ENCODE data around the gene SLIT3. TPM values are rescaled to one million over a fixed set of nuclear protein-coding genes. Genes with fewer than 3 reads are reported as not detected.
A peak's percentile ranks its signal among the peaks of the same experiment; 100 is the strongest.

The SLIT3 gene
- total RNA-seq, 1 donor from 2014 or later = 40.2 TPM

DNA sequence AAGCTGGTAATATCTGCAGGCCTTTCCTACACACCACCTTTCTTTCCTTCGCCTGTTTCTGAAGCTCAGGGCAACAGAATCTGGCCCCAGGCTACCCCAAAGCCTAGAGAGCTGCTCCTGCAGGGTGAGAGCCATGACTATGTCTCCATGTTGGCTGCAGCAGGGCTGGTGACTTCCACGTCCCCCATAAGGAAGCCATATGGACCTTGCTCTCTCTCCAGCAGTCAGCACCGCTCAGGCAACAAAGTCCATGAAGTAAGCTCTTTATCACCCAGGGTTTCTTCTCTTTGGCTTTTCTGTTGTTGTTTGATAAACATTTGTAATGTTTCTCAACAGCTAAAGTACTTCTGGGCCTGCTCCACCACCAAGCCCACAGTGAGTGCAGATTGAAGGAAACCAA lies 125.2 kb downstream of the SLIT3 start:
- DNase-seq (ENCODE audit: low spot score) = no peak

DNA sequence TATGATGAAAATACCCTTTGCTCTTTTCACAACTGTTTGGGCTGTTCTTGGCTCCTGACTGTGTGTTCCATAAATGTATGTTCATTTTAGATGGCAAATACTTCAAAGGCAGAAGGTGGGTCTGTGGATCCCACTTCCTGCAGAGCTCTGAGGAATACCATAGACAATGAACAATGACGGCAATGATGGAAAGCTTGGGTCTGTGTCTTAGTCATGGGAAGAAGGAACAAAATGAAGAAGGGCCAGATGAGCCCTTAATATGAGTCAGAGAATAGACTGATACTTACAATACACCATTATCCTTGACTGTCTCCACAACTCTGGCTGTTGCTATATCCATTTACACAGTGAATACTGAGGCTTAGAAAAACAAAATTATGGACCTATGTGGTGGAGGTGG lies 126.0 kb downstream of the SLIT3 start:
- no peak for DNase-seq (ENCODE audit: low spot score)

DNA sequence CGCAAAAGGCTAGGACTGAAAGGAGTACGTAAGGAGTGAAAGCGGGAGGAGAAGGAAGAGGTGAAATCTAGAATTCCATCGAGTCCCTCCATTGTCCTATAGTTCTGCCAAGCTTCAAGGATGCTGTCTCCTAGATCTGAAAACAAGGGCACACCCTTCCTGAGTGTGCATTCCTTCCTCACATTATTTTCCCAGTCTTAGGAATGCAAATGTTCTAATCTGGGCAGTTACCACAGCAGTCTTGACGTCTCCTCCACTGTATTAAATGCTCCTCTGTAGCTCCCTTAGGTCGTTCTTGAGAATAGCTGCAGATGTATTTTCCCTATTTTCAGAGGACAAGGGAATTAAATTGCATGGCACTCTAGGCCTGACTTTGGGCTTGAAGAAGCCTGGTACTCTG lies 127.6 kb downstream of the SLIT3 start:
- DNase-seq (ENCODE audit: low spot score) = no peak

DNA sequence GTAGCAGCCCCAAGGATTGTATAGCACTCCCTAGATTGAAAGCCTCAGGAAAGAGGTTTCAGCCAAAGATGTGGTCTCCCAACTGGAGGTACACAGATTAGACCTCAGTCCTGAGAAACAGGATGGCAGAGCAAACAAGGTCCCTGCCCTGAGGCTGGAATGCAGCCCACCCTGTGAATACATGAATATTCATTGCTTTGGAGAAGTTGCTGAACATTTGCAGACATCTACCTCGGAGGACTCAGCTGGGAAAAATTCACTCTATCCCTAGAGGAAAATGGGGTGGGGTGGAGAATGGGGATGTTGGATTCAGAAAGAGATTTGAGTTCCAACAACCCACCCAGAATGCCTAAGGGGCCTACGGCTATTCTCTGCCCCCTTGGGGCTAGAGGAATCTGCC lies 129.4 kb downstream of the SLIT3 start:
- DNase-seq (ENCODE audit: low spot score) = no peak

DNA sequence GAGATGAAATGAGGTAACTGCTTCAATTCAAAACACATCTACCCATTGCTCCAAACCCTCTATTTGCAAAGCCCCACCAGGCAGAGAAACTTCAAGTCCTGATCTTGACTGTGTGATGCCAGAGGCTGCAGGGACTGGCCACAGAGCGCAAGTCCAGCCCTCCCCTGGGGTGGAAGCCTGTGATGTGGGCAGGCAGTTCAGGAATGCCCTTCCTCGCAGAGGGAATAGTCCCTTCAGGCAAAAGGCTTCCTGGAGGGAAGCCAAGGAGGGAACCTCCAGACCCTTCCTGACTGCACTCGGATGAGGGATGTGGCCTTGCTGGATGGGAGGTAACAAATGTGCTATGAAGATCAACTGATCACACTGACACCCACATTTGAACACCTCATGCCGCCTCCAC lies 131.2 kb downstream of the SLIT3 start:
- no peak for DNase-seq (ENCODE audit: low spot score)

- no peak for DNase-seq (ENCODE audit: low spot score)
These were observed 132.7 kb downstream of the SLIT3 start for GRCh38 chr5:169168280-169168679.

DNA sequence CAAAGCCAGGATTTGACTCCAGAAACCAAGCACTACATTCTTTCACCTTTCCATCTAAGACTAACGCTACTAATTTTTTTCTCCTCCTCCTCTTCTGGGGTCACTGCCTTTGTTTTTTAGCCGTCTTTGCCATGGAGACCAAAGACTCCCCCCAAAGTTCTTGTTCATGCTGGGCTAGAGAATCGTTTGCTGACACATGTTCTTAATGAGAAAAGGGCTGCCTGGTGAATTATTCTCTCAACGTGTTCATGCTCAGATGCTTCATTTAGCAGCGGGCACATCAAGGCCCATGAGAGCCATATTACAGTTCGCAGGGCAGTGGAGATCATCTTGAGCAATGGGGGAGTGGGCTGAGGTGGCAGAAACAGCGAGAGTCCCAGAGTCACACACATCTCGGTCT lies 134.9 kb downstream of the SLIT3 start:
- no peak for DNase-seq (ENCODE audit: low spot score)

- no peak for DNase-seq (ENCODE audit: low spot score)
These were observed 135.9 kb downstream of the SLIT3 start for GRCh38 chr5:169165052-169165451.

GRCh38 chr5:169164481-169164925 lies 136.4 kb downstream of the SLIT3 start:
- no peak for DNase-seq (ENCODE audit: low spot score)

DNA sequence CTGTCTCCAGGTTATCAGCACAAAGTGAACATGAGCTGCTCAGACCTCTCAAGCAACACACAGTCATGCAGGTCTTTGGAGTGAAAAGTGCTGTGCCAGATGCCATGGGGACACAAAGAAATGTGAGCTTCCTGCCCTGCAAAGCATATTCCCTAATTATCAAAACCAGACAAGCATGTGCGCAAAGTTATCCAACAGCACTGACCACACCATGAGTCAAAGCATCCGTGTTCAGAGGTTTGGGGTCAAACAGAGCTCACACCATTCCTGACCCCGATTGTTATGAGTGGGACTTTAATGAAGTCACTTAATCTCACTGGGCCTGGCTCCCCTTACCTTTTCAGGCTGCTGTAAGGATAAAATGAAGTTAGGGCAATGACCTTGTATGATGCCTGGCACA lies 138.5 kb downstream of the SLIT3 start:
- no peak for DNase-seq (ENCODE audit: low spot score)

DNA sequence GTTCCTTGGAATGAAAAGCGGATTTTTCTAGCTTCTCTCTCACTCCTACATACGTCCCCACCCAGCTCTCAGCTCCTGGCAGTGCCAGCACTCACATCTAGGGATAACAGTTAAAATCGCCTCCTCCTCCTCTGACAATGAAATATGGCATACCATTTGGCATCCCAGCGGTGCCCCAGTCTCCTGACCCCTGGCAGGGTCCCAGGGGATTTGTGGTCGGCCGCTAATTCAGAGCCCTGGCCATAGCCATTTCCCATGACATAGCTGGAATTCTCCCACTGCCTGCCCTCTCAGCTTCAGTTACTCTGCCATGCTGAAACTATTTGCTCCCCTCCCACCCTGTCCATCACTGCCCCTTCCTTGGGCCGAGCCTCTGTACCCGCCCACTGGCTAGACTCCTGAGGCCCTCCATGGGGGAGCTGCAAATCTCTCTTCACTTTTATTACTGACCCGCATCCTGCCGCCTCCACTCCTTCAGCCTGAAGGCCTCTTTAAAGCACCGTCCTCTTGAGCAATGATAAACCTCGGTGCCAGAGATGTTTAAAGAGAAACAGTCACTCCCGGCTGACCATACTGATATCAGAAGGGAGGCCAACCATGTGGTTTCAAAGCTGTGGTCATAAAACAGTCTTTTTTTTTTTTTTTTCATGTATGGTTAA lies 139.8 kb downstream of the SLIT3 start:
- DNase-seq (ENCODE audit: low spot score) = peak; percentile 47

DNA sequence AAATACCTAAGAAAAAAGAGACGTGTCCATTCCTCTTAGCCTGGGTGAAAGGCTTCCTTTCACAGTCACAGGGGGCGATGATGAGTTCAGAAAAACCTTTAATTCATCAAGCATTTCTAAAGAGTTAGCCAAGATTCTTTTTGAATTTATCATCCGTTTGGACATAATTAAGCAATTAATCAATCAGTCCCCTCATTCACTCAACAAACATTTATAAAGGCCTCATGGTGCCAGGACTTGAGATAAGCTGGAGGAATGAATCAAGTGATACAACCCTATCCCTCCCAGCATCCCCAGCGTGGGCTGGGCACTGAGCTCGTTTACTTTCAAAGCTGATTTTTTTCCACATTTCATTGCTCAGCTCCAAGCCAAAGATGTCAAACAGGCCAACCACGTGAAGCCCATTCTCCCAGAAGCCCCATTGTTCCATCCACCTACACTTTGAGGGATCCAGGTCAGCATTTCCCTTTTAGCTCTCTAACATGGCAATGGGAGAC lies 140.5 kb downstream of the SLIT3 start:
- no peak for DNase-seq (ENCODE audit: low spot score)

GRCh38 chr5:169158764-169159163 lies 142.2 kb downstream of the SLIT3 start:
- DNase-seq (ENCODE audit: low spot score) = no peak

GRCh38 chr5:169157064-169157463 lies 143.9 kb downstream of the SLIT3 start:
- no peak for DNase-seq (ENCODE audit: low spot score)

DNA sequence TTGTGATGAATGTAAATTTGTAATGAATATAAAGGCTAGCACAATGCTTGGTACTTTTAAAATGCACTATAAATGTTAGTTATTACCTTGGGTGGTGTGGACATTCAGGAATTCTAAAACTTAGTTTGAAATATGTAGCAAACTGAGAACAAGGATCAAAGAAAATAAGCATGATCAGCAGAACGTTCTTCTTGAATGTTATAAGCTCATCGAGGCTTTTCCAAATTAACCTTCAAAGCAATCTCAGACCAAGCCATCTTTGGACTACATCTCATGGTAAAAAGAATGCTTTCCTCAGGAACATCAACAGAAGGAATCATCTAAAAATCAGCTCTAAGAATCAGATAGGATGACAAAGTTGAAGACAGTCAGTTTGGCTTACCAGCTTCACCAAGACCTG lies 146.3 kb downstream of the SLIT3 start:
- DNase-seq (ENCODE audit: low spot score) = no peak

DNA sequence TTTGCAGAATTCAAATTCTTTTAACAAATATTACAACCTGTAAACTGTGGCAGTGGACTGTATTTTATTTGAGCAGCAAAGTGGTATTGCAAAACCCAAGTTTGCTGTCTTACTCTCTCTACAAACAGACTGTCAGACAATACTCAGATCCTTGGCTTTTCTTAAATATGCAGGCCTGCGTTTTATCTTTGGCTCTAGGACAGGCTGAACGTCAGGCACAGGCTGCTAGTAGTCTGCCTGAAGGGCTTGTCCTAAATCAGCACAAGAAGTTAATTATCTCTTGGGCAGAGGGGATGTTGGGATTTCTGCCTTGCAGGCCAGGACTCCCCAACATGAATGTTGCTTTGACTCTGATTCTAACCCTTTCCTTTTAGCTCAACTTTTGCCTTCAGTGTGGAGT lies 147.5 kb downstream of the SLIT3 start:
- DNase-seq (ENCODE audit: low spot score) = peak; percentile 51

DNA sequence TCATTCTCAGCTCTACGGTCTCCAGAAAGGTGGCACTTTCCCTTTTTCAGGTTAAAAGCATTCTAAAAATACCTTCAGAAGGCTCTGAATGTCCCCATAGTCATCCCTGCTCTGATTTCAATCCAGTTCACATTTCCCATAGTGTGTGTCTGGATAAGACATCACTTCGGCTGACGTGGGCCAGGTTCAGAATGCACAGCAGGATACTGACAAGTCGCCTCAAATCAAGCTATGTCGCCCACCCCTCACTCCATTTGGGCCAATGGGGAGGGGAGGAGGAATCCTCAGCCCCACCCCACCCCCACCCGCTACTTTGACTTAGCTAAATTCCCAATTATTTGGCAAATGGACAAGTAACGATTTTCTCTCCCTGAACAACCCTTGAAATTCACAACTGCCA lies 148.0 kb downstream of the SLIT3 start:
- no peak for DNase-seq (ENCODE audit: low spot score)

- DNase-seq (ENCODE audit: low spot score) = no peak
These were observed 148.5 kb downstream of the SLIT3 start for GRCh38 chr5:169152453-169152852.

- DNase-seq (ENCODE audit: low spot score) = no peak
These were observed 149.7 kb downstream of the SLIT3 start for GRCh38 chr5:169151051-169151805.

GRCh38 chr5:169150108-169150507 lies 150.8 kb downstream of the SLIT3 start:
- no peak for DNase-seq (ENCODE audit: low spot score)

DNA sequence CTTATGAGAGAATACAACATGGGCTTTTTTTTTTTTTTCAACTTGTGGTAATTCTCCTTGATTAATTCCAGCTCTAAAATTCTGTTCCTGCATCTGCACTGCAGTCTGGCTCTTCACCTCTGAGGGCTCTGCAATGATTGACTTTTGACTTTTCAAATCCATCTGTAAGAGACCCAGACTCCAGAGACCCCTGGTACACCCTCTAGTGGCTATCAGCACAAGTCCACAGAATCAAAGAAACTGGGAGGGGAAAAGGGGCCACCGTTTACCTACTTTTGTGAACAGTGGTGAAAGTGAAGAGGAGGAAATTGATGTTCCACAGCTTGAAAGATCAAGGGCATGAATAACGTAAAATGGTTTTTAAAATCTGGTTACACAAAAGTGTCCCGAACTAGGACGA lies 151.6 kb downstream of the SLIT3 start:
- no peak for DNase-seq (ENCODE audit: low spot score)

DNA sequence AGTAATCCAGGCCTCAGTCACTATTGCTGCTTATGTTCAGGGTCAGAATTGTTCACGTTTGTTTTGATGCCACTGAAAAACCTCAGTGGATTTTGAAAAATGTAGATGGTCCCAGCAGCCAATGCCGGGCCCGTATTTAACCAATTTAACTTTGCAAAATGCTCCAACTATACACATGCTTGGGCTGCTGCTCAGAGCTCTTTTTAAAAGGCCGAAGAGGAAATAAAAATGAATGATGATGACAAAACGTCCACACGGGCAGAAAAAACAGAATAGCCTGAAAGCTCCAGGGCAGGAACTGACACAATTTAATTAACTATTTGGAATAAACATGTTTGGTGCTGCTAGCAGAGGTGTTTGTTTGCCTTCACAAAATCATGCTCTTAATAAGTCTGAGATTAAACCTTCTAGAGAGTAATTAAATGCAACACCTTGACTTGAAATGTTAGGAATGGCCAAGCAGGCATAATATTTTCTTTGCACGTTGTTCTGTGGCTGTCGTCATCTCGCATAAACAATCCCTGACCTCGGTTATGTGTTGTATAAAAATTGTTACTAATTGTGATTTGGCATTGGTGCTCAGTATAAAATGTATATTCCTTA lies 152.7 kb downstream of the SLIT3 start:
- no peak for DNase-seq (ENCODE audit: low spot score)

- no peak for DNase-seq (ENCODE audit: low spot score)
These were observed 153.4 kb downstream of the SLIT3 start for GRCh38 chr5:169147534-169147933.
